ENCODE data around the gene PDZD2. TPM values are rescaled to one million over a fixed set of nuclear protein-coding genes. Genes with fewer than 3 reads are reported as not detected.

PDZD2 gene
- total RNA-seq, 1 experiment from 2014 or later: not detected

DNA sequence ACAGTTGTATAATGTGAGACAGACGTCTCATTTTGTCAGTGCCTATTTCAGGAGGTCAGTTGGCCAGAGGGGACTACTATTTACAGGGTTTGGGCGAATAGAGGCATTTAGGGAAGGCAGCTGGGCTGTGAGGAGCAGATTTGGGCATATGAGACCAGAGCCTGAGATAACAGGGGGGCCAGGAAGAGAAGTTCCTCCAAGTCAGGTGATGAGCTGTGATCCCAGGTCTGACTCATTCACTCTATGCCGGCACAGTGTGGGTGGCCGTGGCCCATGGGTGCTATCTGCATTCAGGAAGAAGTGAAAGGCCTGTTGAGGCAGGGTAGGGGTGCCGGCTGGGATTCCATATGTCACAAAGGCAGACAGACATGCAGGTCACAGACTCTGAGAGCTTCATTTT is 142.8 kb downstream of the PDZD2 start:
- no peak overlapping the region for H3K27ac ChIP-seq
- no peak for TF ChIP-seq CTCF (conservative IDR thresholded peaks at IDR 0.05)
- no peak for TF ChIP-seq EZH2 (IDR thresholded peaks at IDR 0.05; ENCODE audit: low read depth)
- no peak overlapping the region for H3K4me2 ChIP-seq
- no peaks in the 10 kb centered on the region for H3K36me3 ChIP-seq (ENCODE audit: low read depth)
- H3K4me3 ChIP-seq: no peak overlapping the region
- no peaks in the 10 kb centered on the region for H3K79me2 ChIP-seq (ENCODE audit: low read depth)
- no peak for DNase-seq
- no peaks in the 10 kb centered on the region for H3K9me2 ChIP-seq (ENCODE audit: insufficient read depth)
- intact Hi-C loops (cut with micrococcal nuclease; ENCODE audit: unreplicated experiment): no loop called here
- H2AFZ ChIP-seq: no peak overlapping the region
- H3K27me3 ChIP-seq (ENCODE audit: insufficient read depth, low read depth): peaks cover 88% of the 10 kb centered on the region
- 0 out of 2 replicates have a peak, but pooled peaks cover 3% of the 10 kb centered on the region for H3K9me3 ChIP-seq (ENCODE audit: insufficient read depth, low read depth)
- no peaks in the 10 kb centered on the region for H4K20me1 ChIP-seq (ENCODE audit: insufficient read depth)
- no peaks in the 10 kb centered on the region for H3K4me1 ChIP-seq (replicated peaks; ENCODE audit: insufficient read depth)
- BruUV-seq (replicated peaks): no TSS peak
- H3F3A ChIP-seq (ENCODE audit: insufficient read depth, low read depth): no peaks in the 10 kb centered on the region
- ChIA-PET CTCF (no interaction called here), POLR2A (ENCODE audit: unreplicated experiment) (no interaction called here)

- ChIA-PET CTCF (no interaction called here), POLR2A (ENCODE audit: unreplicated experiment) (no interaction called here)
- Histone ChIP-seq H3K27ac (no peak overlapping the region), H3K9me3 (ENCODE audit: insufficient read depth, low read depth) (0 out of 2 replicates have a peak, but pooled peaks cover 3% of the 10 kb centered on the region), H2AFZ (no peak overlapping the region), H3K79me2 (ENCODE audit: low read depth) (no peaks in the 10 kb centered on the region), H3K27me3 (ENCODE audit: insufficient read depth, low read depth) (peaks cover 94% of the 10 kb centered on the region), H3F3A (ENCODE audit: insufficient read depth, low read depth) (no peaks in the 10 kb centered on the region), H3K36me3 (ENCODE audit: low read depth) (no peaks in the 10 kb centered on the region), H3K9me2 (ENCODE audit: insufficient read depth) (no peaks in the 10 kb centered on the region), H3K4me1 (replicated peaks; ENCODE audit: insufficient read depth) (no peaks in the 10 kb centered on the region), H3K4me3 (no peak overlapping the region), H4K20me1 (ENCODE audit: insufficient read depth) (no peaks in the 10 kb centered on the region), H3K4me2 (no peak overlapping the region)
- no TSS peak for BruUV-seq (replicated peaks)
- DNase-seq: no peak
- intact Hi-C loops (cut with micrococcal nuclease; ENCODE audit: unreplicated experiment): no loop called here
- TF ChIP-seq EZH2 (IDR thresholded peaks at IDR 0.05; ENCODE audit: low read depth): no peak
- no peak for TF ChIP-seq CTCF (conservative IDR thresholded peaks at IDR 0.05)
Measured at GRCh38 chr5:31783086-31783645, 144.2 kb downstream of the PDZD2 start.

GRCh38 chr5:31783731-31784130 is 144.8 kb downstream of the PDZD2 start:
- ChIA-PET CTCF (no interaction called here), POLR2A (ENCODE audit: unreplicated experiment) (no interaction called here)
- Histone ChIP-seq H3K27me3 (ENCODE audit: insufficient read depth, low read depth) (peaks cover 90% of the 10 kb centered on the region), H3K9me3 (ENCODE audit: insufficient read depth, low read depth) (0 out of 2 replicates have a peak, but pooled peaks cover 3% of the 10 kb centered on the region), H3K36me3 (ENCODE audit: low read depth) (no peaks in the 10 kb centered on the region), H3K4me2 (no peak overlapping the region), H3K9me2 (ENCODE audit: insufficient read depth) (no peaks in the 10 kb centered on the region), H3K4me1 (replicated peaks; ENCODE audit: insufficient read depth) (no peaks in the 10 kb centered on the region), H4K20me1 (ENCODE audit: insufficient read depth) (no peaks in the 10 kb centered on the region), H3K4me3 (no peak overlapping the region), H3F3A (ENCODE audit: insufficient read depth, low read depth) (no peaks in the 10 kb centered on the region), H3K79me2 (ENCODE audit: low read depth) (no peaks in the 10 kb centered on the region), H2AFZ (no peak overlapping the region), H3K27ac (no peak overlapping the region)
- no TSS peak for BruUV-seq (replicated peaks)
- intact Hi-C loops (cut with micrococcal nuclease; ENCODE audit: unreplicated experiment): no loop called here
- no peak for DNase-seq
- no peak for TF ChIP-seq EZH2 (IDR thresholded peaks at IDR 0.05; ENCODE audit: low read depth)
- no peak for TF ChIP-seq CTCF (conservative IDR thresholded peaks at IDR 0.05)

Data from PC-9 (cell line).